ENCODE results near the gene SH3GL2. TPM values are rescaled to one million over a fixed set of nuclear protein-coding genes. Genes with fewer than 3 reads are reported as not detected.

The SH3GL2 gene
- total and polyA plus RNA-seq, 9 of the 15 experiments (the other 6 are each of a cell fraction or from before 2014, with no cell fraction given), result not detected

DNA sequence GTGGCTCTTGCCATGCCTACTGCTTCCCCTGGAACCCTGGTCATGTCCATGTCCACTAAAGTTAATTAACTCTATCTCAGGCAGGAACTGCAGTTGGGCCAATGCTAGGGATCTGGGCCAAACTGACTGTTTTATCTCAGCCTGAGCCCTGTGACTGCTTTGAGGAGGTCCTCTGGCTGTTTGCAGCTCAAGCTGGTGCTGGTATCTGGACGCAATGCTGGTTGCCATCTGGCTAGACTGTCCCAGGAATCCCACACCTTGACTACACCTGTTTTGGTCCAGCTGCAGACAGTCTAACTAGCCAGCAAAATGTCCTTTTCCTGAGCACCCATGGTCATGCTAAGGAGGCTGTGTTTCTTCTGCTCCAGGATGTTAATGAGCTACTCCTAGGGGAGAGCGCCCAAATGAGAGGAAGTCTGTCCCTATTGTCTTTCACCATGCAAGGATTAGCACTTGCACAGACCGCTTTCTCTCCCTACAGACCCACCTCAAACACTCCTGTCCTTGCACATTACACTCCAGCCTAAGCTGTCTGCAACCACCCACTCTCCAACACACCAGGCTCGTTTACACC, 251.0 kb downstream of the SH3GL2 start:
- in situ Hi-C loops (cut with MboI), result no loop called here
- no peaks in the 10 kb centered on the region for H3K79me2 ChIP-seq (ENCODE audit: control insufficient read depth, insufficient read depth, low read length)
- no peaks in the 10 kb centered on the region for H3K9me1 ChIP-seq (ENCODE audit: control insufficient read depth, insufficient read depth, low read length)
- no peaks in the 10 kb centered on the region for H3K27me3 ChIP-seq (ENCODE audit: control insufficient read depth in 2 of 2, insufficient read depth in 2 of 2, low read length in 2 of 2)
- H3K9me3 ChIP-seq (replicated peaks; ENCODE audit: control insufficient read depth, insufficient read depth, low read depth, low read length), result no peaks in the 10 kb centered on the region; the same call in 1 of the 2 replicates
- ATAC-seq (no peak), DNase-seq (ENCODE audit: extremely low read depth in 1 of 4, low spot score in 3 of 4) (no peak), FAIRE-seq (no peak)
- H3K4me3 ChIP-seq, result no peak overlapping the region
- no peak overlapping the region for H3K27ac ChIP-seq (ENCODE audit: extremely low read depth, low read depth, low read length)
- TF ChIP-seq PTBP1 (IDR thresholded peaks at IDR 0.05; ENCODE audit: low read depth, low read length), result no peak
- no peak for TF ChIP-seq EGR1 (conservative IDR thresholded peaks at IDR 0.05)
- no peak for TF ChIP-seq SP2 (IDR thresholded peaks at IDR 0.05; ENCODE audit: extremely low read depth, low read depth, low read length, poor library complexity, severe bottlenecking)
- no peak for TF ChIP-seq ZNF57 (CRISPR knock-in tag; IDR thresholded peaks at IDR 0.05)
- TF ChIP-seq, protein P1, sequence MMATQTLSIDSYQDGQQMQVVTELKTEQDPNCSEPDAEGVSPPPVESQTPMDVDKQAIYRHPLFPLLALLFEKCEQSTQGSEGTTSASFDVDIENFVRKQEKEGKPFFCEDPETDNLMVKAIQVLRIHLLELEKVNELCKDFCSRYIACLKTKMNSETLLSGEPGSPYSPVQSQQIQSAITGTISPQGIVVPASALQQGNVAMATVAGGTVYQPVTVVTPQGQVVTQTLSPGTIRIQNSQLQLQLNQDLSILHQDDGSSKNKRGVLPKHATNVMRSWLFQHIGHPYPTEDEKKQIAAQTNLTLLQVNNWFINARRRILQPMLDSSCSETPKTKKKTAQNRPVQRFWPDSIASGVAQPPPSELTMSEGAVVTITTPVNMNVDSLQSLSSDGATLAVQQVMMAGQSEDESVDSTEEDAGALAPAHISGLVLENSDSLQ (IDR thresholded peaks at IDR 0.05), result no peak
- TF ChIP-seq IRF2 (CRISPR knock-in tag; IDR thresholded peaks at IDR 0.05), result no peak
- TF ChIP-seq, protein P2, sequence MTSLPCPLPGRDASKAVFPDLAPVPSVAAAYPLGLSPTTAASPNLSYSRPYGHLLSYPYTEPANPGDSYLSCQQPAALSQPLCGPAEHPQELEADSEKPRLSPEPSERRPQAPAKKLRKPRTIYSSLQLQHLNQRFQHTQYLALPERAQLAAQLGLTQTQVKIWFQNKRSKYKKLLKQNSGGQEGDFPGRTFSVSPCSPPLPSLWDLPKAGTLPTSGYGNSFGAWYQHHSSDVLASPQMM (CRISPR knock-in tag; IDR thresholded peaks at IDR 0.05), result no peak
- no peaks in the 10 kb centered on the region for H3K36me3 ChIP-seq (ENCODE audit: control insufficient read depth, insufficient read depth, low read length)
- no peak overlapping the region for H3K4me2 ChIP-seq (ENCODE audit: insufficient read depth, low read length)
- intact Hi-C loops (cut with micrococcal nuclease), result no loop called here
- WGBS (ENCODE audit: insufficient coverage, low coverage, missing lambda C conversion rate), result 0% methylated on average over 4 of the region's 4 CpGs
- ChIA-PET POLR2A (no interaction called here), CTCF (ENCODE audit: low intra/inter-chr PET ratio) (no interaction called here)
- H4K20me1 ChIP-seq (replicated peaks; ENCODE audit: control insufficient read depth, insufficient read depth, low read length), result no peaks in the 10 kb centered on the region
- H3K4me1 ChIP-seq (replicated peaks in 1 of 2; ENCODE audit: control insufficient read depth in 2 of 2, insufficient read depth in 2 of 2, low read length in 2 of 2), result no peaks in the 10 kb centered on the region
- H2AFZ ChIP-seq (ENCODE audit: low read depth, low read length), result no peak overlapping the region
- no TSS peak for BruUV-seq (replicated peaks)
- H3K9ac ChIP-seq (ENCODE audit: insufficient read depth in 1 of 2, low read depth in 2 of 2, low read length in 2 of 2), result no peak overlapping the region
